Measurements from ENCODE around the gene CENPV.

CENPV gene

GRCh38 chr17:16339959-16340358 is 13.3 kb downstream of the CENPV start:
- no peak overlapping the region for H3K27ac ChIP-seq (ENCODE audit: low read depth, low read length, severe bottlenecking)
- no peak overlapping the region for H3K4me3 ChIP-seq (ENCODE audit: extremely low read depth, insufficient read depth, low read length, poor library complexity, severe bottlenecking)
- no peaks in the 10 kb centered on the region for H3K4me1 ChIP-seq (ENCODE audit: control insufficient read depth, insufficient read depth, low read length, poor library complexity, severe bottlenecking)
- no peaks in the 10 kb centered on the region for H3K9me3 ChIP-seq (ENCODE audit: control insufficient read depth, low read length)
- H3K36me3 ChIP-seq (ENCODE audit: control insufficient read depth, insufficient read depth, low read length): peaks cover 29% of the 10 kb centered on the region
- 86% methylated on average over 1 of the region's 1 CpG; no CpG with 5 or more reads in 1 of the 2 experiments for WGBS, 2 experiments (ENCODE audit: insufficient coverage in 2 of 2)

- no peak overlapping the region for H3K4me3 ChIP-seq (ENCODE audit: extremely low read depth, insufficient read depth, low read length, poor library complexity, severe bottlenecking)
Measured at GRCh38 chr17:16339402-16339801, 13.9 kb downstream of the CENPV start.

DNA sequence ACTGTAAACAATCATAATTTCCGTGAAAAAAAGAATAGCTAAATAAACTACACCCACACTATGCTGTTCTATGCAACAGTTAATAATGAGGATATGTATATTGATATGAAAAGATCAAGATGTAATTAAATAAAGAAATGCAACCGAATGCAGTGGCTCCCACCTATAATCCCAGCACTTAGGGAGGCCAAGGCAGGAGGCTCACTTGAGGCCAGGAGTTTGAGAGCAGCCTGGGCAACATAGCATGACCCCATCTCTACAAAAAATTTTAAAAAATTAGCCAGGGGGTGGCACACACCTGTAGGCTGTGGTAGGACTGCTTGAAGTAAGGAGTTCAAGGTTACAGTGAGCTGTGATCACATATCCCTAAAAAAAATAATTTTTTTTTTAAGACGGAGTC is 14.9 kb downstream of the CENPV start:
- Histone ChIP-seq H3K36me3 (ENCODE audit: control insufficient read depth, insufficient read depth, low read length) (peaks cover 14% of the 10 kb centered on the region), H3K4me1 (ENCODE audit: control insufficient read depth, insufficient read depth, low read length, poor library complexity, severe bottlenecking) (no peaks in the 10 kb centered on the region)

More at GRCh38 chr17:16339402-16339801, 13.9 kb downstream of the CENPV start:
- H3K36me3 ChIP-seq (ENCODE audit: control insufficient read depth, insufficient read depth, low read length): peaks cover 24% of the 10 kb centered on the region
- no peak overlapping the region for H3K27ac ChIP-seq (ENCODE audit: low read depth, low read length, severe bottlenecking)
- H3K9me3 ChIP-seq (ENCODE audit: control insufficient read depth, low read length): no peaks in the 10 kb centered on the region
- no peaks in the 10 kb centered on the region for H3K4me1 ChIP-seq (ENCODE audit: control insufficient read depth, insufficient read depth, low read length, poor library complexity, severe bottlenecking)
- 100% methylated on average over 1 of the region's 1 CpG; no CpG with 5 or more reads in 1 of the 2 experiments for WGBS, 2 experiments (ENCODE audit: insufficient coverage in 2 of 2)

DNA sequence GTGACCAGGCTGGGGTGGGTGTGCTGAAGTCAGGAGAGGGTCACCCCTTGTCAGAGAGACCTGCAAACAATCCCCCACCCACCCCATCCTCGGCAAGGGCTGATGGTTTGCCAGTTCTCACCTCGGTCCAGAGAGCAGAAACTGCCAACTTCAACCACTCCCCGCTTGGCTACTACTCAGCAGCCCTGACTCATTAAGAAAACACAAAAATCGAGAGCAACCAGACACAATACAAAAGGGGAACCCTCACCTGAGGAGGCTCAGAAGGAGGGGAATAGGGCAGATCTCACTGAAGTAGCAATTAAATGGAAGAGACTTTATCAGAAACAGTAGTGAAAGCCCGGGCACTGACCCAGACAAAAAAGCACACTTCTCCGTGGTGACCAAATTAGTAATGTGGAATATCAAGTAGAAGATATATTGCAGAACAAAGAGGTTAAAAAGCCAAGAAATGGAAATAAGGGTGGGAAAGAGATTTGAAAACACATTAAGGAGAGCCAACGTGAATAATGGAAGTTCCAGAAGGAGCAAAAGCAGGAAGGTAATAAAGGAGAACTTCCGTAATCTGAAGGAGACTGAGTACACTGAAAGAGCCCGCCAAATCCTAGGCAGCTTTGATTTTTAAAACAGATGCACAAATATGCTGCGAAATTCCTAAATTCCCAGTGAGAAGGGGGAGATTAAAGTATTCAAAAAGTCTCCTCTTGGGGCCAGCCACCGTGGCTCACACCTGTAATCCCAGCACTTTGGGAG is 23.6 kb downstream of the CENPV start:
- Histone ChIP-seq H3K36me3 (ENCODE audit: control insufficient read depth, insufficient read depth, low read length) (peaks cover 18% of the 10 kb centered on the region), H3K27ac (ENCODE audit: low read depth, low read length, severe bottlenecking) (no peak overlapping the region), H3K9me3 (ENCODE audit: control insufficient read depth, low read length) (no peaks in the 10 kb centered on the region), H3K4me1 (ENCODE audit: control insufficient read depth, insufficient read depth, low read length, poor library complexity, severe bottlenecking) (peaks cover 3% of the 10 kb centered on the region), H3K4me3 (ENCODE audit: extremely low read depth, insufficient read depth, low read length, poor library complexity, severe bottlenecking) (no peak overlapping the region)
- WGBS, 2 experiments (ENCODE audit: insufficient coverage in 2 of 2): 89 to 94% methylated on average over 9 of the region's 11 CpGs

More for the DNA sequence above, 14.9 kb downstream of the CENPV start:
- H3K4me3 ChIP-seq (ENCODE audit: extremely low read depth, insufficient read depth, low read length, poor library complexity, severe bottlenecking): no peak overlapping the region
- H3K9me3 ChIP-seq (ENCODE audit: control insufficient read depth, low read length): no peaks in the 10 kb centered on the region
- 100% methylated on average over 1 of the region's 3 CpGs; no CpG with 5 or more reads in 1 of the 2 experiments for WGBS, 2 experiments (ENCODE audit: insufficient coverage in 2 of 2)
- H3K27ac ChIP-seq (ENCODE audit: low read depth, low read length, severe bottlenecking): no peak overlapping the region

DNA sequence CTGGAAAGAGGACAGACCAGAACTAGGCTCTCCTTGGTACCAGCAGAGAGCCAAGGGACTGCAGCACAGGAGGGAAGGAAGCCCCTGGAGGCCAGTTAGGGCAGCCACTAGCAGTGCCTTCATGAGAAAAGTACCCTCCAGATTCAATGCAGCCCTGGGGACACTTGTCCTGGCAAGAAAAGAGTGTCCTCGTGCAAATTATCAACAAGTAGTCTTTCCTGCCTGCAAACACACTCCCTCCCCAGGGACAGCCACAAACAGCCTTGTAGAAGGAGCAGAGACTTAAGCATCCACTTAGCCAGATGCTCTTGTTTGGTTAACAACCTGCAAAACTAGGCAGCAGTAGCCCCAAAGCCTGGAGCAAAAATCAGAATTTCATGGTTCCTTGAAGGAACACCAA is 24.3 kb downstream of the CENPV start:
- WGBS, 2 experiments (ENCODE audit: insufficient coverage in 2 of 2): 63 to 80% methylated on average over 1 of the region's 1 CpG
- H3K9me3 ChIP-seq (ENCODE audit: control insufficient read depth, low read length): no peaks in the 10 kb centered on the region
- peaks cover 3% of the 10 kb centered on the region for H3K4me1 ChIP-seq (ENCODE audit: control insufficient read depth, insufficient read depth, low read length, poor library complexity, severe bottlenecking)
- no peak overlapping the region for H3K27ac ChIP-seq (ENCODE audit: low read depth, low read length, severe bottlenecking)
- no peak overlapping the region for H3K4me3 ChIP-seq (ENCODE audit: extremely low read depth, insufficient read depth, low read length, poor library complexity, severe bottlenecking)
- H3K36me3 ChIP-seq (ENCODE audit: control insufficient read depth, insufficient read depth, low read length): peaks cover 18% of the 10 kb centered on the region

DNA sequence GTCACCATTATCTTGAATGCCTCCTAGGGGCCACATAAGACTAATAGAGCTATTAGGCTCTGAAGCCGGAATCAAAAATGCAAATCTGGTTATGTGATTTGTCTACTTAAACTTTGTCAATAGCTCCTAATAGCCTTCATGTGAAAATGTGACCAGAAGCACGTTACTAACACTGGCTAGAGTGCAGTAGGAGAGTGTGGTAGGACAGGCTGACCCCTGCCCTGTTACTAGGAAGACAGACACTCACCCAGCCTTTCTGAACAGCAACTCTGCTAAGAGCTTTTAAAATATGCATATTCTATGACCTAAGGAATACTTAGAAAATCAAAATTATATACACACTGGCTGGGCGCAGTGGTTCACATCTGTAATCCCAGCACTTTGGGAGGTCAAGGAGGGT is 26.3 kb downstream of the CENPV start:
- WGBS, 2 experiments (ENCODE audit: insufficient coverage in 2 of 2): 84 to 90% methylated on average over 2 to 3 of the region's 3 CpGs
- Histone ChIP-seq H3K4me3 (ENCODE audit: extremely low read depth, insufficient read depth, low read length, poor library complexity, severe bottlenecking) (no peak overlapping the region), H3K9me3 (ENCODE audit: control insufficient read depth, low read length) (no peaks in the 10 kb centered on the region), H3K27ac (ENCODE audit: low read depth, low read length, severe bottlenecking) (no peak overlapping the region), H3K36me3 (ENCODE audit: control insufficient read depth, insufficient read depth, low read length) (peaks cover 18% of the 10 kb centered on the region), H3K4me1 (ENCODE audit: control insufficient read depth, insufficient read depth, low read length, poor library complexity, severe bottlenecking) (peaks cover 3% of the 10 kb centered on the region)

- WGBS, 2 experiments (ENCODE audit: insufficient coverage in 2 of 2): 100% methylated on average over 1 of the region's 1 CpG
- Histone ChIP-seq H3K4me3 (ENCODE audit: extremely low read depth, insufficient read depth, low read length, poor library complexity, severe bottlenecking) (no peak overlapping the region), H3K4me1 (ENCODE audit: control insufficient read depth, insufficient read depth, low read length, poor library complexity, severe bottlenecking) (no peaks in the 10 kb centered on the region), H3K27ac (ENCODE audit: low read depth, low read length, severe bottlenecking) (no peak overlapping the region), H3K9me3 (ENCODE audit: control insufficient read depth, low read length) (no peaks in the 10 kb centered on the region), H3K36me3 (ENCODE audit: control insufficient read depth, insufficient read depth, low read length) (peaks cover 18% of the 10 kb centered on the region)
Measured at GRCh38 chr17:16325964-16326363, 27.3 kb downstream of the CENPV start.

DNA sequence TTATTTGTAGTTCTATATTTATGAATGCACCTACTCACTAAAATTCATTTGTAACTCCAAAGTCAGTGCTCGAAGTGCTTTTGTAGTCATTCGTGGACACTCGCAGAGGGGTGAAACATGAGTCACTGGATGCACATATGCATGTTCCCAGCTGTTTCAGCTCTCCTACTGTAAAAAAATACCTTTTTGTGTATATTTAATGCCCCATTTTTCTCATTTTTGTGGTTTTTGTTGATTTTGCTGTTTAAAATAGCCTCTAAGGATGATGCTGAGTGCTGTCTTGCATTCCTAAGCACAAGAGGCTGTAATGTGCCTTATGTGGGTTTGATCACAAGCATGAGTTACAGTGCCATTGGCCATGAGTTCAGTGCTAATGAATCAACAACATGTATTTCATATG is 30.6 kb downstream of the CENPV start:
- Histone ChIP-seq H3K9me3 (ENCODE audit: control insufficient read depth, low read length) (no peaks in the 10 kb centered on the region), H3K4me1 (ENCODE audit: control insufficient read depth, insufficient read depth, low read length, poor library complexity, severe bottlenecking) (no peaks in the 10 kb centered on the region), H3K4me3 (ENCODE audit: extremely low read depth, insufficient read depth, low read length, poor library complexity, severe bottlenecking) (no peak overlapping the region), H3K27ac (ENCODE audit: low read depth, low read length, severe bottlenecking) (no peak overlapping the region), H3K36me3 (ENCODE audit: control insufficient read depth, insufficient read depth, low read length) (peaks cover 18% of the 10 kb centered on the region)
- 100% methylated on average over 1 of the region's 3 CpGs; no CpG with 5 or more reads in 1 of the 2 experiments for WGBS, 2 experiments (ENCODE audit: insufficient coverage in 2 of 2)

DNA sequence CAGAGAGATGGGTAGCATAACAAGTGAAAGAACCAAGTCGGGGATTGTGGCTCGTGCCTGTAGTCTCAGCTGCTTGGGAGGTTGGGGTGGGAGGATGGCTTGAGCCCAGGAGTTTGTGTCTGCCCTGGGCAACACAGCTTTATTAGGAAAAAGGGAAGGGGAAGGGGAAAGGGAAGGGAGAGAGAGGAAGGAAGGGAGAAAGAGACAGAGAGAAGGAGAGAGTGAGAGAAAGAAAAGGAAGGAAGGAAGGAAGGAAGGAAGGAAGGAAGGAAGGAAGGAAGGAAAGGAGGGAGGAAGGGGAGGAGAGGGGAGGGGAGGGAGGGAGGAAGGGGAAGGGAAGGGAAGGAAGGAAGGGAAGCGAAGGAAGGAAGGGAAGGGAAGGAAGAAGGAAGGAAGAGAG is 33.3 kb downstream of the CENPV start:
- H3K27ac ChIP-seq (ENCODE audit: low read depth, low read length, severe bottlenecking): no peak overlapping the region
- WGBS, 2 experiments (ENCODE audit: insufficient coverage in 2 of 2): 70% methylated on average over 2 to 3 of the region's 3 CpGs
- peaks cover 5% of the 10 kb centered on the region for H3K36me3 ChIP-seq (ENCODE audit: control insufficient read depth, insufficient read depth, low read length)
- H3K4me1 ChIP-seq (ENCODE audit: control insufficient read depth, insufficient read depth, low read length, poor library complexity, severe bottlenecking): no peaks in the 10 kb centered on the region
- no peaks in the 10 kb centered on the region for H3K9me3 ChIP-seq (ENCODE audit: control insufficient read depth, low read length)
- no peak overlapping the region for H3K4me3 ChIP-seq (ENCODE audit: extremely low read depth, insufficient read depth, low read length, poor library complexity, severe bottlenecking)

GRCh38 chr17:16314859-16315258 is 38.4 kb downstream of the CENPV start:
- no peak overlapping the region for H3K4me3 ChIP-seq (ENCODE audit: extremely low read depth, insufficient read depth, low read length, poor library complexity, severe bottlenecking)
- H3K9me3 ChIP-seq (ENCODE audit: control insufficient read depth, low read length): peaks cover 4% of the 10 kb centered on the region
- no peaks in the 10 kb centered on the region for H3K4me1 ChIP-seq (ENCODE audit: control insufficient read depth, insufficient read depth, low read length, poor library complexity, severe bottlenecking)
- peaks cover 24% of the 10 kb centered on the region for H3K36me3 ChIP-seq (ENCODE audit: control insufficient read depth, insufficient read depth, low read length)
- no peak overlapping the region for H3K27ac ChIP-seq (ENCODE audit: low read depth, low read length, severe bottlenecking)
- WGBS, 2 experiments (ENCODE audit: insufficient coverage in 2 of 2): 93 to 97% methylated on average over 3 of the region's 3 CpGs

DNA sequence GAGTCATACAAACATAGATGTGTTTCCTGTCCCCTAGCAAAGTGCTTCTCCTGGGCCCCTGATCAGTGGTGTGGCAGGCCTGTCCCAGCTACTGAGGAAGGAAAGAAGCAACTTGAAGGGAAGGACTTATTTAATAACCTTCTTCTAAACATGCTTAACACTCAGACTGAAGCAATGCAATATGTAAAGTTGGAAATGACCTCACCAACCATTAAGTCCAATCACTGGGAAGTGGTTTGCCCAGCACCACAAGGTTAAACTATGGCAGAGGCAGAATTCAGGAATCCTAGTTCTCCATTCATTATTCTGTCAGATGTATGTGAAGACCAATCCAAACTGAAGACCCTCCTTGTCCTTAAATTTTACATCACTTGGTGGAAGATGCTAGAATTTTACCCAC is 39.1 kb downstream of the CENPV start:
- H3K36me3 ChIP-seq (ENCODE audit: control insufficient read depth, insufficient read depth, low read length): peaks cover 24% of the 10 kb centered on the region
- H3K27ac ChIP-seq (ENCODE audit: low read depth, low read length, severe bottlenecking): no peak overlapping the region

More for the DNA sequence above, 39.1 kb downstream of the CENPV start:
- Histone ChIP-seq H3K9me3 (ENCODE audit: control insufficient read depth, low read length) (peaks cover 4% of the 10 kb centered on the region), H3K4me1 (ENCODE audit: control insufficient read depth, insufficient read depth, low read length, poor library complexity, severe bottlenecking) (no peaks in the 10 kb centered on the region), H3K4me3 (ENCODE audit: extremely low read depth, insufficient read depth, low read length, poor library complexity, severe bottlenecking) (no peak overlapping the region)

Measured in mesodermal cell (in vitro differentiated cells).